ENCODE data around the gene SERPINA12.

DNA sequence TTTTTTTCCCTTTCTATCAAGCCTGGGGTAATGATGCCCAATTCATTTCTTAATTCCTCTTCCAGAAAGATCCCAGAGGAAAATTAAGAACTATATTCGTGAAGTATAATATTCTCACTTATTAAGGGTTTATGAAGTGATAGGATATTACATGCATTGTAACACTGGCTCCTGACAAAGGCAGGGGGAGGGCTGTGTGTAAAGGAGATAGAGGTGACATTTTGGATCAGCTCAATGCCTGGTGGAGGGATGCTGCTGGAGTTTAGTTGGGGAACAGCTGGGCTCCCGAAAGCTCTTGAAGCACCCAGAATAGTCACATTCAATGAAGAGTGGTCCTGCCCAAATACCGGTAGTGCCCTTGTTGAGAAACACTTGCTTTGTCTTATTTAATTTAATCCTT is 57.4 kb downstream of the SERPINA12 start:
- TF ChIP-seq, protein P1, sequence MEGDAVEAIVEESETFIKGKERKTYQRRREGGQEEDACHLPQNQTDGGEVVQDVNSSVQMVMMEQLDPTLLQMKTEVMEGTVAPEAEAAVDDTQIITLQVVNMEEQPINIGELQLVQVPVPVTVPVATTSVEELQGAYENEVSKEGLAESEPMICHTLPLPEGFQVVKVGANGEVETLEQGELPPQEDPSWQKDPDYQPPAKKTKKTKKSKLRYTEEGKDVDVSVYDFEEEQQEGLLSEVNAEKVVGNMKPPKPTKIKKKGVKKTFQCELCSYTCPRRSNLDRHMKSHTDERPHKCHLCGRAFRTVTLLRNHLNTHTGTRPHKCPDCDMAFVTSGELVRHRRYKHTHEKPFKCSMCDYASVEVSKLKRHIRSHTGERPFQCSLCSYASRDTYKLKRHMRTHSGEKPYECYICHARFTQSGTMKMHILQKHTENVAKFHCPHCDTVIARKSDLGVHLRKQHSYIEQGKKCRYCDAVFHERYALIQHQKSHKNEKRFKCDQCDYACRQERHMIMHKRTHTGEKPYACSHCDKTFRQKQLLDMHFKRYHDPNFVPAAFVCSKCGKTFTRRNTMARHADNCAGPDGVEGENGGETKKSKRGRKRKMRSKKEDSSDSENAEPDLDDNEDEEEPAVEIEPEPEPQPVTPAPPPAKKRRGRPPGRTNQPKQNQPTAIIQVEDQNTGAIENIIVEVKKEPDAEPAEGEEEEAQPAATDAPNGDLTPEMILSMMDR (IDR thresholded peaks at IDR 0.05) = no peak
- no peak for TF ChIP-seq POLR2A (IDR thresholded peaks at IDR 0.05)
